Esophagus (tissue), 2 donors: ENCODE results near the gene ZDHHC14. TPM values are rescaled to one million over a fixed set of nuclear protein-coding genes. Genes with fewer than 3 reads are reported as not detected.

Source experiments
- H3K27ac ChIP-seq, 2 donors: one replicate each; pipeline ENCODE4 v1.5.1; 2013; ENCODE audit warnings: low read depth in 2 of 2, mild to moderate bottlenecking in 2 of 2, inconsistent platforms in 1 of 2, low read length in 1 of 2, moderate library complexity in 1 of 2
- H3K27me3 ChIP-seq, 2 donors: one replicate each; pipeline ENCODE4 v1.6.1; 2013; ENCODE audit warnings: low read length in 2 of 2, control low read depth in 1 of 2, mild to moderate bottlenecking in 1 of 2; ENCODE audit not compliant: insufficient read depth in 2 of 2, control insufficient read depth in 1 of 2
- H3K36me3 ChIP-seq, 2 donors: one replicate each; pipeline ENCODE4 v1.6.1; 2013; ENCODE audit warnings: low read length in 1 of 2; ENCODE audit not compliant: control insufficient read depth in 2 of 2, insufficient read depth in 2 of 2
- H3K4me1 ChIP-seq, 2 donors: one replicate each; pipeline ENCODE4 v1.6.1; 2013; ENCODE audit warnings: low read length in 1 of 2; ENCODE audit not compliant: control insufficient read depth in 2 of 2, insufficient read depth in 2 of 2
- H3K4me3 ChIP-seq, 2 donors: one replicate each; pipeline ENCODE4 v1.5.1; 2013; ENCODE audit warnings: low read length in 2 of 2, mild to moderate bottlenecking in 2 of 2, low read depth in 1 of 2, moderate library complexity in 1 of 2
- H3K9me3 ChIP-seq, 2 donors: one replicate each; pipeline ENCODE4 v1.6.1; 2013; ENCODE audit warnings: mild to moderate bottlenecking in 2 of 2, low read depth in 1 of 2, low read length in 1 of 2, moderate library complexity in 1 of 2; ENCODE audit not compliant: control insufficient read depth in 2 of 2, insufficient read depth in 1 of 2
- WGBS, 2 donors: extraction: QIAGEN DNeasy Blood & Tissue Kit; methylation state at CpG; one replicate each; pipeline ENCODE4 v1.1.7; 2013; 5-methylcytosine and 5-hydroxymethylcytosine counted together
- polyA plus RNA-seq, 2 donors: library from polyadenylated mRNA; stranded (reverse); fragments of 200-250 nt; gene quantifications; one replicate each; pipeline ENCODE4 v1.2.3, GENCODE V29; 2013
- donor health status: healthy with polysubstance abuse.
- donor health status: Bipolar disorder and iron deficiency.

The ZDHHC14 gene
- polyA plus RNA-seq, 2 donors = 2.9 to 3.7 TPM

DNA sequence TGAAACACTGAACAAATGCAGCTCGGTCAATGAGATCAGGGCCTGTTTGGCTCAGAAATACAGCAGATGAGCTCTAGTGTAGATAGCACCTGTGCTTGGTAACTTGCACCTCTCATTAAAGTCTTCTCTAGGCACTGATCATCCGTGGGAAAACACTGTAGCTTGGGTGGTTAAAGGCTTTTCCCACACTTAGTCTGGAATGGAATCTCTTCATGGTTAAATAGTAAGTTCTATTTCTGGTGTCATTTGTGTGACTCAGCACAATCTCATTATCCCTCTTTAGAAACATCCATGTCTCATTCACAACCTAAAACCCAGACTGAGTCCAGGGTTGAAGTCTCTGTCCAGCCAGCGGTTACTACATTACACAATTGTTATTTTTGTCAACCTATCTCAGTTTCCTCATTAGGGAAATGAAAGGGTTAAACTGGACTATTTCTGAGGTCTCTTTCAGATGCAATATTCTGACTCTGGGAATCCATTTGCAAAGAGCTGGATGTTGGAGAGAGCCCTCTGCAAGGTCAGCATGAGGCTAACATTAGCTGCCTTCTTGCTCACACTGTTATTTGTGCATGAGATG is 125.0 kb downstream of the ZDHHC14 start:
- H3K4me3 ChIP-seq = no peak overlapping the region
- H3K4me1 ChIP-seq = no peaks in the 10 kb centered on the region
- 94 to 97% methylated on average over 3 of the region's 3 CpGs for WGBS, 2 donors
- no peaks in the 10 kb centered on the region for H3K27me3 ChIP-seq
- no peak overlapping the region for H3K27ac ChIP-seq
- no peaks in the 10 kb centered on the region for H3K36me3 ChIP-seq
- peaks cover 0 to 2% of the 10 kb centered on the region in 2 donors for H3K9me3 ChIP-seq

DNA sequence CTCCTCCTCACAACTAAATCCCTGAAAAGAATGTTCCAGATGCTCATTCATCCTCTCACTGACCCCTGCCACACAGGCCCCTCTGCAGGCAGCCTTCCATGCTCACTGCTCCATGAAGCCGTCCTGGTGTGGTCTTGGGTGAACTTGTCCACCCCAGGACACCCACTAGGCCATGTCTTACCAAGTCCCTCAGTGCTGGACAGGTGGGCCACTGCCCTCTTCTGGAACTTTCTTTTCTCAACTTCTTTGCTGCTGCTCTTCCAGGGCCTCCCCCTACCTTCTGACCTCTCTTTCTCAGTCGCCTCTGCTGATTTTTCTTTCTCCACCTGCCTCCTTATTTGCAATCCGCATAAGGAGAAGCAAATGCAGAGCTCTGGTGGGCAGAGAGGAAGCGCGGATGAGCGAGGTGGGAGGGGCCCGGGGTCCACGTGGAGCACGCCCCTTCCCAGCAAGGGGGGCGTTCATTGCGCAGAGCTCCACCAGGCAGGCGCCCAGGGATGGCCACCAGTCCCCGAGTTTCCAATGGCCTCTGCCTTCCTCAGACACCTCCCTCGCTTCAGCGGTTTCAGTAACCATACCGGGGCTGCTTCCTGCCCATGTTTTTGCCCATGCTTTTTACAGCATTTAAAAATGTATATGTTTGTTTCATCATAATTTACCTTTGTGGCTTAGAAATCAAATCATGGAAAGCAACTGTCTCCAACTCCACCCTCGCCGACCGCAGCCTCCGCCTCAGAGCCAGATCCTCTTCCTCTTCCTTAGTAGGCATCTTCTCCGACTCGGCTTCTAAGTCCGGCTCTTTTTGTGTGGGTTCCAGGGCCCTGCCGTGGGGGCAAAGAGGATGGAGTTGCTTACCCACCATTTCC is 129.6 kb downstream of the ZDHHC14 start:
- Histone ChIP-seq H3K9me3 (peaks cover 0 to 2% of the 10 kb centered on the region in 2 donors), H3K4me3 (no peak overlapping the region), H3K27ac (no peak overlapping the region), H3K36me3 (no peaks in the 10 kb centered on the region), H3K27me3 (no peaks in the 10 kb centered on the region), H3K4me1 (no peaks in the 10 kb centered on the region)
- WGBS, 2 donors = 87% methylated on average over 24 of the region's 24 CpGs

GRCh38 chr6:157511682-157512381 is 130.8 kb downstream of the ZDHHC14 start:
- no peak overlapping the region for H3K4me3 ChIP-seq
- 94 to 95% methylated on average over 16 of the region's 16 CpGs for WGBS, 2 donors
- no peaks in the 10 kb centered on the region for H3K4me1 ChIP-seq
- H3K36me3 ChIP-seq = no peaks in the 10 kb centered on the region
- H3K27ac ChIP-seq = no peak overlapping the region
- no peaks in the 10 kb centered on the region for H3K27me3 ChIP-seq
- no peaks in the 10 kb centered on the region for H3K9me3 ChIP-seq

DNA sequence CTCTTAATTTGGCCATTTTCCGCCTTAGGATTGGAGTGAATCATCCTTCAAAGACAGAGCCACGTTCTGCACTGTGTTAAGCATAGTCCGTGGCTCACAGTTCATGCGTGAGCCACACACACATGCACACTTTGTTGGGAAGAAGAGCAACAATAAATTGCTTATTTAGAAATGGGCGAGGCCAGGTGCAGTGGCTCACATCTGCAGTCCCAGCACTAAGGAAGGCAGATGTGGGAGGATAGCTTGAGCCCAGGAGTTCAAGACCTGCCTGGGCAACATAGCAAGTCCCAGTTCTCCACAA is 131.3 kb downstream of the ZDHHC14 start:
- whole genome bisulfite sequencing, 2 donors = 87 to 90% methylated on average over 5 of the region's 5 CpGs
- Histone ChIP-seq H3K36me3 (no peaks in the 10 kb centered on the region), H3K27ac (no peak overlapping the region), H3K4me1 (no peaks in the 10 kb centered on the region), H3K27me3 (no peaks in the 10 kb centered on the region), H3K9me3 (no peaks in the 10 kb centered on the region), H3K4me3 (no peak overlapping the region)

DNA sequence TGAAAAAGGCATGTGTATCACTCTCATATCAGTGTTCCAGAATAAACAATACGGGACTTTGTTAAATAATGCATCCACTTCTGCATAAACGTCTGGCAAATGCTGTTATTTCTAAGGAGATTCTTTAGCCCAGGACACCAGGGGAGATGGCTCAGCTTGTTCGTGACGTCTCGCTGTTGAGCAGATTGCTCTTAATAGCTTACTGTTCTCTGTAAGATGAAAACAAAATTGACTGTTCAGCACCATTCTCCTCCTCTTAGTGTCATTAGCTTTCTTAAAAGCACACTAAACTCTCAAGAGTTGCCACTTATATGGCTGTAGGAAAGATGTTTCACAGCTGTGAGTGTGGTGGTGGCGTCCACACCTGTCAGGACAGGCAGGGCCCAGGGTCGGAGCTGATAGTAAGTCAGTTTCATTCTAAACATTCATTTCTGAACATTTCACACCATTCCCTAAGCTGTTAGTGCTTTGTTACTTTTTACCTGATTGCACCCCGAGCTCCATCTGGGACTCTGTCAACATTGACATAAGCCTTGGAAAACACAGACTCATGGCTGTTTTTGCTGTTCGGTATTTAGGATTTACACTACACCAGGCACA is 132.1 kb downstream of the ZDHHC14 start:
- no peak overlapping the region for H3K4me3 ChIP-seq
- WGBS, 2 donors = 63 to 73% methylated on average over 9 of the region's 9 CpGs
- H3K27me3 ChIP-seq = no peaks in the 10 kb centered on the region
- no peaks in the 10 kb centered on the region for H3K4me1 ChIP-seq
- no peaks in the 10 kb centered on the region for H3K36me3 ChIP-seq
- no peaks in the 10 kb centered on the region for H3K9me3 ChIP-seq
- no peak overlapping the region for H3K27ac ChIP-seq

- no peaks in the 10 kb centered on the region for H3K36me3 ChIP-seq
- no peaks in the 10 kb centered on the region for H3K9me3 ChIP-seq
- no peaks in the 10 kb centered on the region for H3K4me1 ChIP-seq
- H3K27ac ChIP-seq = no peak overlapping the region
- H3K4me3 ChIP-seq = no peak overlapping the region
- H3K27me3 ChIP-seq = no peaks in the 10 kb centered on the region
- 93 to 95% methylated on average over 13 of the region's 13 CpGs for WGBS, 2 donors
Measured at GRCh38 chr6:157513619-157514485, 132.9 kb downstream of the ZDHHC14 start.

GRCh38 chr6:157514659-157515496 is 133.9 kb downstream of the ZDHHC14 start:
- Histone ChIP-seq H3K27ac (no peak overlapping the region), H3K9me3 (no peaks in the 10 kb centered on the region), H3K36me3 (no peaks in the 10 kb centered on the region), H3K4me3 (no peak overlapping the region), H3K27me3 (no peaks in the 10 kb centered on the region), H3K4me1 (no peaks in the 10 kb centered on the region)
- WGBS, 2 donors = 86 to 89% methylated on average over 19 of the region's 19 CpGs

DNA sequence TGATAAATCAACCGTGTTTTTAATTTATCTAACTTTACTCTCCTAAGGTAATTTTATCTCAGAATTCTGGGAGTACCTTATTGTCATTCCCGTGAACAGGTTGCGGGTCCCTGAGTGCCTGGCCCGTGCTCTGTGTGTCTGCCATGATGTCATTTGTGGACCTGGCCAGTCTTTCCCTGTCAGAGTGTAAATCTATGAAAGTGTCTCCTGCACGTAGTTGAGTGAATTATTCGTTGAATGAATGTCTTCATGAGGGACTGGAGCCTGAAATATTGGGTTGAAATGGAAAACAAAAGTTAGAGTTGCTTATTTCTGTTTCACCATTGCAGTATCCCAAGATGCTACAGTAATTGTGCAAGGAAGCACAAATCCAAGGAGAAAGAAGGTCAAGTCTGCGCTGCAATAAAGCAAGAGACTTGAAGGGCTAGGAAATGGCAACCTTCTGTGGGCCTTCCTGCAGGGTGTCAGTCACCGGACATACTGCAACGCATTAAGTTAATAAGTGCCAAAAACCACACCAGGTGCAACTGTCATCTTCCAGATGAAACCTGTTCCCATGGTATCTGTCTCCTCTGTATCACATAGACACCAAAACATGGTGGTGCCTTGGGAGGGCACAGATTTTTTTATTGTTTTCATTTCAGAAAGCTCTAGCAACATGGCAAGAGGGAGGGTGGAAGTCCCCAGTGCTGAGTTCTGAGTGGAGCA is 135.5 kb downstream of the ZDHHC14 start:
- 91 to 93% methylated on average over 9 of the region's 9 CpGs for WGBS, 2 donors
- no peak overlapping the region for H3K27ac ChIP-seq
- H3K4me3 ChIP-seq = no peak overlapping the region

More for the DNA sequence above, 135.5 kb downstream of the ZDHHC14 start:
- Histone ChIP-seq H3K9me3 (no peaks in the 10 kb centered on the region), H3K36me3 (no peaks in the 10 kb centered on the region), H3K27me3 (no peaks in the 10 kb centered on the region), H3K4me1 (no peaks in the 10 kb centered on the region)
